HCT116 (cell line): Measurements from ENCODE around the gene MYH6.

Experiments used
- EGR1 ChIP-seq: IDR thresholded peaks from 2 replicates; pipeline ENCODE4 v1.6.1; 2012; ENCODE audit warnings: low read depth
- EZH2 ChIP-seq: fragments of 200-600 bp; sonication (generic); IDR thresholded peaks from 2 replicates; pipeline ENCODE4 v1.6.1; 2017; ENCODE audit warnings: antibody characterized with exemption, mixed run types
- EZH2phosphoT487 ChIP-seq: fragments of 200-600 bp; IDR thresholded peaks from 2 replicates; pipeline ENCODE4 v1.6.1; 2018; ENCODE audit warnings: antibody characterized with exemption, borderline replicate concordance
- JUND ChIP-seq: IDR thresholded peaks from 2 replicates; pipeline ENCODE4 v1.6.1; 2012
- MAX ChIP-seq: IDR thresholded peaks from 2 replicates; pipeline ENCODE4 v1.6.1; 2012
- POLR2A ChIP-seq: IDR thresholded peaks from 2 replicates; pipeline ENCODE4 v1.7.0; 2011; ENCODE audit warnings: borderline replicate concordance; ENCODE audit not compliant: insufficient read depth, insufficient read length; ENCODE audit errors: extremely low read depth
- POLR2AphosphoS5 ChIP-seq: IDR thresholded peaks from 2 replicates; pipeline ENCODE4 v1.6.1; 2011; ENCODE audit warnings: mild to moderate bottlenecking, low read depth, low read length, moderate library complexity
- SRF ChIP-seq: IDR thresholded peaks from 2 replicates; pipeline ENCODE4 v1.6.1; 2012; ENCODE audit warnings: low read depth
- TF ChIP-seq, protein P1 (sequence below), 3 experiments: fragments of 200-600 bp in 1 of 3; sonication (generic) in 1 of 3; IDR thresholded peaks in 2 of 3; conservative IDR thresholded peaks in 1 of 3; 2 replicates each; pipeline ENCODE4 v1.5.1; 2012 to 2017; ENCODE audit warnings: low read depth in 2 of 3, low read length in 2 of 3, antibody characterized with exemption in 1 of 3, borderline replicate concordance in 1 of 3, control low read depth in 1 of 3, mild to moderate bottlenecking in 1 of 3, mixed read lengths in 1 of 3, mixed run types in 1 of 3, moderate library complexity in 1 of 3; ENCODE audit not compliant: insufficient read depth in 1 of 3

GRCh38 chr14:23382731-23383440 is 25.2 kb downstream of the MYH6 start:
- TF ChIP-seq POLR2A (no peak), JUND (no peak), EZH2phosphoT487 (no peak), EZH2 (no peak), MAX (no peak), SRF (no peak), POLR2AphosphoS5 (no peak), EGR1 (no peak)
- TF ChIP-seq, protein P1, sequence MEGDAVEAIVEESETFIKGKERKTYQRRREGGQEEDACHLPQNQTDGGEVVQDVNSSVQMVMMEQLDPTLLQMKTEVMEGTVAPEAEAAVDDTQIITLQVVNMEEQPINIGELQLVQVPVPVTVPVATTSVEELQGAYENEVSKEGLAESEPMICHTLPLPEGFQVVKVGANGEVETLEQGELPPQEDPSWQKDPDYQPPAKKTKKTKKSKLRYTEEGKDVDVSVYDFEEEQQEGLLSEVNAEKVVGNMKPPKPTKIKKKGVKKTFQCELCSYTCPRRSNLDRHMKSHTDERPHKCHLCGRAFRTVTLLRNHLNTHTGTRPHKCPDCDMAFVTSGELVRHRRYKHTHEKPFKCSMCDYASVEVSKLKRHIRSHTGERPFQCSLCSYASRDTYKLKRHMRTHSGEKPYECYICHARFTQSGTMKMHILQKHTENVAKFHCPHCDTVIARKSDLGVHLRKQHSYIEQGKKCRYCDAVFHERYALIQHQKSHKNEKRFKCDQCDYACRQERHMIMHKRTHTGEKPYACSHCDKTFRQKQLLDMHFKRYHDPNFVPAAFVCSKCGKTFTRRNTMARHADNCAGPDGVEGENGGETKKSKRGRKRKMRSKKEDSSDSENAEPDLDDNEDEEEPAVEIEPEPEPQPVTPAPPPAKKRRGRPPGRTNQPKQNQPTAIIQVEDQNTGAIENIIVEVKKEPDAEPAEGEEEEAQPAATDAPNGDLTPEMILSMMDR (IDR thresholded peaks at IDR 0.05 in 2 of 3, conservative IDR thresholded peaks at IDR 0.05 in 1 of 3; ENCODE audit: borderline replicate concordance in 1 of 3, insufficient read depth in 1 of 3, low read depth in 2 of 3, low read length in 2 of 3): no peak
